ENCODE measurements around the gene PLAAT3.

DNA sequence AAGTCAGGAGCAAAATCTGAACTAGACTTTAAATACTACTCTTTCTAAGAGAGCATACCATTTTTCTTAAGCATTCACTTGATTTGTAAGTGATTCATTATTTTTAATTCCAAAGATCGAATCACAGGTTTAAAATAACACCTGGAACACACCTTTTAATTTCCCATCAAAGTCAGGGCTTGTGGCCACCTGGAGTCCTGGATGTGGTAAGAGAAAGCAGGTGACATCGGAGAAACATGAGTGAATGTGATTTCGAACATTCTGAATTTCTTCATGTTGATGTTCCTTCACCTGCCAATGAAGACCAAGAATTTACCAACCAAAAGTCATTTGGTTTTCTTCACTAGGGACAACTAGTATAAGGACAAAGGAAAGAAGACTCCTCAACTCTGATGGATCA, 29.0 kb upstream of the PLAAT3 start:
- TF ChIP-seq, protein P1, sequence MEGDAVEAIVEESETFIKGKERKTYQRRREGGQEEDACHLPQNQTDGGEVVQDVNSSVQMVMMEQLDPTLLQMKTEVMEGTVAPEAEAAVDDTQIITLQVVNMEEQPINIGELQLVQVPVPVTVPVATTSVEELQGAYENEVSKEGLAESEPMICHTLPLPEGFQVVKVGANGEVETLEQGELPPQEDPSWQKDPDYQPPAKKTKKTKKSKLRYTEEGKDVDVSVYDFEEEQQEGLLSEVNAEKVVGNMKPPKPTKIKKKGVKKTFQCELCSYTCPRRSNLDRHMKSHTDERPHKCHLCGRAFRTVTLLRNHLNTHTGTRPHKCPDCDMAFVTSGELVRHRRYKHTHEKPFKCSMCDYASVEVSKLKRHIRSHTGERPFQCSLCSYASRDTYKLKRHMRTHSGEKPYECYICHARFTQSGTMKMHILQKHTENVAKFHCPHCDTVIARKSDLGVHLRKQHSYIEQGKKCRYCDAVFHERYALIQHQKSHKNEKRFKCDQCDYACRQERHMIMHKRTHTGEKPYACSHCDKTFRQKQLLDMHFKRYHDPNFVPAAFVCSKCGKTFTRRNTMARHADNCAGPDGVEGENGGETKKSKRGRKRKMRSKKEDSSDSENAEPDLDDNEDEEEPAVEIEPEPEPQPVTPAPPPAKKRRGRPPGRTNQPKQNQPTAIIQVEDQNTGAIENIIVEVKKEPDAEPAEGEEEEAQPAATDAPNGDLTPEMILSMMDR (IDR thresholded peaks at IDR 0.05): no peak
- TF ChIP-seq EZH2phosphoT487 (IDR thresholded peaks at IDR 0.05) (no peak), EZH2 (IDR thresholded peaks at IDR 0.05) (no peak)

All from neural progenitor cell (in vitro differentiated cells).